Stimulated activated CD8-positive, alpha-beta memory T cell treated with anti-CD3 and anti-CD28 coated beads, Interleukin-7, amount 100 ng/mL, for 1 hour (primary cell): ENCODE measurements around the gene IL1RAP.

Experiments
- DNase-seq, 2 donors: peaks; one replicate each; pipeline ENCODE4 v3.0.0-alpha.2; 2020; ENCODE audit warnings: low read depth in 2 of 2

The IL1RAP gene

DNA sequence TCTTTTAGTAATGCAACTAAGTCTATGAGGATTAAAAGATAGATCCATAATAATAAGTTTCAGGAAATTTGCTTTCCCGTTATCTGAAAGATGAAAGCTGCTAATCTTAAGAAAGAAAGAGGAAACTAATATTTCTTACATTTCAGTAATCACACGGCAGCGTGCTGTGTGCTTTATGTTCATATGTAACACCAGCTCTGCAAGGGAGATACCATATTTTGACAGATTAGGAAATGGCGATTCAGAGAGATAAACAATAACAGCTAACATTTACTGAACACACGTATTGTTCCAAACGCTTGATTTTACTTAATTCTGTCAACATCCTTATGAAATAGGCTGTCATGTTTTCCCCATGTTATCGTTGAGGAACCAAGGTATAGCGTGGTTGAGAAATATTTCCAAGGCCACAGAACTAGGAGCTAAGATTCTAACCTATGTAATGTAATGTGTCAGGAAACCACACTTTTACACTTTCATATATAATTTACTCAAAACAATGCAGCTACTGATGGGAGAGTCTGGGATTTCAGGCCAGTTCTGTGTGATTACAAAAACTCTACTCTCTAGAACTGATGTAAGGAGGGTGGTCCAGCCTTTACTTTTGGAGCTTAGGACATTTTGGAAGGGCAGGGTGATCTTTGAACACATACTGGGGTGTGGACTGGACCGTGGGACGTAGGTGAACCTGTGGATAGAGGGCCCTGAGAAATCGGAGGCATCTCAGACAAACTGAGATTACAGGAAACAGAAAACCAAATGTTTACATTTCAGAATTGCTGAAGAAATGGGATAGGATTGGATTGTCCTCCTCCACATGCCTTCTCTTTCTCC lies 100.6 kb downstream of the IL1RAP start:
- DNase-seq = no peak

DNA sequence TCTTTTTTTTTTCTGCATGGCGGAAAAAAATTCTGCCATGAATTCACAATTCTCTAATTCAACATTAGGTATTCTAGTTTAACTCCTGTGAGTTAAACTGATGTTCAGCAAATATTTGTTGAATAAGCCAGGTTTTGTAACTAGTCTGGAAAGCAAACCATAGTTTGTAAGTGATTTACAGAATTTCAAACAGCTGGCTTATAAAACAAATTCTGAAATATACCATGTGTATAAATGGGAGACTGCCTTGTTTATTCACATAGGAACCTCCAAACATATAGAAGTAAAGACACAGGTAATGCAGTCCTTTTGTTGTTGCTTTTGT lies 101.1 kb downstream of the IL1RAP start:
- DNase-seq = no peak

DNA sequence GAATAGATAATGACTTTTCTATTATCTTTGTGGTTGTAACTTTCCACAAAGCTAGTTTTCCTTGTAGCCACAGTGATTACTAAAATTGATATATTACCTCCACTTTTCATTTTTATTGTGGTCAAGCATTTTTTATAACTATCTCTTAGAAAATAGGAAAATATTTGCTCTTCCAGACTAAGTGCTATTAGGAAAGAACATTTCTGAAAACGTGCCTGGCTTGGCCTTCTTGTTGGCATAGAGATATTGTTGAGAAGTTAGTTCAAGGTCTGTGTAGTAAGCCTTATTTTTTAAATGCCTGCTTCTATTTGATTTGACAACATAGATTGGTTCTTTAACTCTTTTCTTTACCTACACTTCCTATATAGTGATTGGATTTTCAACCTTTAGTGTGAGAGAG lies 101.7 kb downstream of the IL1RAP start:
- no peak for DNase-seq

DNA sequence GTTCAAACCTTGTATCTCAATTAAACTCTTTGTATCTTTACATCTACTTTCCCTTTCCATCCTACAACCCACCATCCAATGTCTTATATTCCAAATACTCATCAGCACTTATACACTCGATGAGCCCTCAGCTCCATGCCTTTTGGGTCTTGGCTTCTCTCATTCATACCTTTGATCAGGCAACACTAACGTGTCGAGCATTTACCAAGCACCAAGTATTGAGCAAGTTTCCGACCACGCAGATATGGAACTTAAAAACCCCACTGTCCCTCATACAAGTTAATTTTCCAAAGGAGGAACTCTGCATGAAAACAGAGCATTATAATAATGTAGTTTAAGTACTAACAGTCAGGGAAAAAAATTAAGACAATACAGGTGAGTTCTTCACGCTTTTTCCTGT lies 102.8 kb downstream of the IL1RAP start:
- DNase-seq = no peak

DNA sequence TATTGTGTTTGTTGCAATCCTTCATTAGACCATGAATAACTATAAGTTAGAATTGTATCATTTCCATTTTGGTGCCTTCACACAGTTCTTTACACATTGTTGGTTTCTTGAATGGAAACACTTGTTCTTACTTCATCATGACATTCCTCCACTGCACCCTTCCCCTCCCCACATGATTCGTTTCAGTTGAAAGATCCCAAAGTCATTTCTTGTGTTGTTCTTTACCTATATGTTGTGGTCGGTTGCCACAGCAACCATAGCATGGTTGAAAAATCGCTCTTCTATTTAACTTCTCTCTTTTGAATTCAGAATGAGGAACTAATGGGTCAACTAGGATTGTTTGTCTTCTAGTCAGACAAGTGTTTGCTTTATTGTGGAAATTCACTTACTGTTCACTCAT lies 103.3 kb downstream of the IL1RAP start:
- no peak for DNase-seq

DNA sequence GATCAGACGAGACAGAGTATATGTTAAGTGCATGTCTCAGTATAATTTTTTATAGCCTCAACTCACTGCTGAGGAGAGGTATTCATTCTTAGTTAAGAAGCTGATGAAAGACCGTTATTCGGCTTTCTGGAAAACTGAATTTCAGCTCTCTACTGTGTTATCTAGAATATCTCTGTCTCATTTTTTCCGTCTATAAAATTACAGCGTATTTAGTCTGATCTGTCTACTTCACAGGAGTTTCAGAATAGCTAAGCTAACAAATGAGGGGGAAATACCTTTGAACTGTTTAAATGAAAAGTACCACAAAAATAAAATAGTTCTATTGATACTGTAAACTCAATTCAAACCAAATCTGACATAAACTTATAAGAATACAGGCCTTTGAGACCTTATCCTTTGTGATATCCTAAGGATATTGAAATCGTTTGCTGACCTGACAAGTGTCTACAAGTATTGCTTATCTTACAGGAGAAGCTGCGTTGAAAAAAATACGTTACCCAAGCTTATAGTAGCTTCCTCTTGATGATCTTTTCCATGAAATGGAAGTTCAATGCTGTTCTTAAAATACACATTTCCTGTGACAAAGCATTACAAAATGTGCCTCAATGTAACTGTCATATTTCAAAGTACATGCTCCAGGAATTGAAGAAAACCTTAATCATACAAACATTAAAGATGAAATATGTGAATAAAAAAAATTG lies 104.6 kb downstream of the IL1RAP start:
- no peak for DNase-seq

DNA sequence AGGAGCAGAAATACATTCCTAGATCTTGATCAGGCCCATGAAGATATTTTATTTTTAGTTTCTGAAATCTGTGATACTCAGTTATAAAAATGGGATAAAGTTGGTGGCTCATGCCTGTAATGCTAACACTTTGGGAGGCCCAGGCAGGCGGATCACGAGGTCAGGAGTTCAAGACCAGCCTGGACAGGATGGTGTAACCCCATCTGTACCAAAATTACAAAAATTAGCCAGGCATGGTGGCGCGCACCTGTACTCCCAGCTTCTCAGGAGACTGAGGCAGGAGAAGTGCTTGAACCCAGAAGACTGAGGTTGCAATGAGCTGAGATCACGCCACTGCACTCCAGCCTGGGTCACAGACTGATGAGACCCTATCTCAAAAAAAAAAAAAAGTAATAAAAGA lies 105.5 kb downstream of the IL1RAP start:
- no peak for DNase-seq

DNA sequence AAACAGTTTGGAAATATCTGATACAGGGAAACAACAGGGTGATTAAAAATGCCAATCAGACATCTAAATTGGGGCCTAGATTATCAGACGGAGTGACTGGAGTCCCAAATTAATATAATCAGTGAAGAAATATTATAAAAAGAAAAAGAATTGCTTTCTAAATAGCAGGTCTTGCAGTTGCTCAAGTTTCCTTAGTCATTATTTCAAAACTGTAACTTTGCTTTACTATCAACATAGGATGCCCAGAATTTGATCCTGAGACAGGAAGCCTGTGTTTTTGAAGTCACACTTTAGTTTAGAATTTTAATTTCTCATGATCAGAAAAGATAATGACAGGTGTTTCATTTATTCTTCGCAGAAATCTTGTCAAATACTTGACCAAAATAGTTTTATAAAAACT lies 105.9 kb downstream of the IL1RAP start:
- no peak for DNase-seq

DNA sequence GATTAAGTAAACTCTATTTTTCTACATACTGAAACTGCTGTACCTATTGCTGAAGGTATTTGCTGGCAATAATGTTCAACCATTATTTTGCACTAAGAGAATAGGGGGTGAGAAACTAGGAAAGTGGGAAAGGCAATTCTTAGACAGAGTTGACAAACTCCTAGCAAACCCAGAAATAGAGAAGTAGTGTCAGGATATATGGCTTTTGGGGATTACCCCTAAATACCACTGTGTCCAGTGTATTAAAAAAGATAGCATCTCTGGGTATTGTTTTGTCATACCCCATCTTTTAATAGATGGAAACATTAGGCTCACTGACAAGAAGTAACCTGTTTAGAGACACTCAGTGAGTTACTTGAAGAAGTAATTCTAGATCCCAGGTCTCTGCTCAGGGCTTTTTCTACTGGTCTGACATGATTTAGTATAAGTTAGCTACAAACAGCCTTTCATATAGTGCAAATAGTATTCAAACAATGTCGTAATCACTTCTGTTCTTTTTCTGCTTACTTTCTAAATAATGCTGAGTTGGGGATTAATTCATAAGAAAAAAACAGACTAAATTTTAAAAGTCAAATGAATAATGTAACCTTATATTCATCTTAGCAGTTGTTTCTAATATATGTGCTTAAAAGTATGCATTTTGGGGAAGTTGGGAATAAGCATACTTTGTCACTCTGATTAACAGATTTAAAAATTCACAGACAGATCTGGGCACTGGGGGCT lies 107.2 kb downstream of the IL1RAP start:
- DNase-seq = no peak

DNA sequence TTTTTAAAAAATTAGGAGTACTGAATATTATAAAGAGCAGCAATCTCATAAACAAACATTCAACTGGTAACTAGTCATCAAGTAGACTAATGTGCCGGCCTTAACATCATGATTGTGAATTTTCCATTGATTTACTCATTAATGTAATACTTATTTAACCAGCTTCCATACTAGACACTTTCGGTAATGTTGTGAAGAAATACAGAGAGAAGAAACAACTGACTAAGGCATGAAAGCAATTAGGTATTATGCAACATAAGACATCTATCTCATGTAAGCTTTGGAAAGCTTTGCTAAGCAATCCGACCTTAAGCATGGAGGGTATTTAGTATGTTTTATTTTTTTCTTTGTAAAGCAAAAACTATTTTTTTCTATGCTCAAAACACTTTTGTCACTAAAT lies 108.0 kb downstream of the IL1RAP start:
- DNase-seq = no peak

DNA sequence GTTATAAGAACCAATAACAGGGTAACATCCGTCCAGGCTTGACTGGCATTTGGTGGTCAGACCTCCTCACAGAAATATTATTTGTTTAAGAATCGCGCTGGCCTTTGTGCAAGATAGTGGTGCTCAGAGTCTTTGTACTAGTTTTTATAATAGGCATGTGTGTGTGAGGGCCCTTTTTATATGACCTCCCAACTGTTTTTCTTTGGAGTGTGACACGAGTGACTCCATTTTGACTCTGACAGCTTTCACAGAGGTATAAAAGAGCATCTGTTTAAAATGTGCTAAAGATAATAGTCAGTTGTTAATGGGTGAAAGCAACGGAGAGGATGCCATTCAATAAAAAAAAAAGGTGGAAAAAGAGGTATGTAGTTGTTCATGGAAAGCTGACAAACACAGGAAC lies 110.4 kb downstream of the IL1RAP start:
- no peak for DNase-seq

DNA sequence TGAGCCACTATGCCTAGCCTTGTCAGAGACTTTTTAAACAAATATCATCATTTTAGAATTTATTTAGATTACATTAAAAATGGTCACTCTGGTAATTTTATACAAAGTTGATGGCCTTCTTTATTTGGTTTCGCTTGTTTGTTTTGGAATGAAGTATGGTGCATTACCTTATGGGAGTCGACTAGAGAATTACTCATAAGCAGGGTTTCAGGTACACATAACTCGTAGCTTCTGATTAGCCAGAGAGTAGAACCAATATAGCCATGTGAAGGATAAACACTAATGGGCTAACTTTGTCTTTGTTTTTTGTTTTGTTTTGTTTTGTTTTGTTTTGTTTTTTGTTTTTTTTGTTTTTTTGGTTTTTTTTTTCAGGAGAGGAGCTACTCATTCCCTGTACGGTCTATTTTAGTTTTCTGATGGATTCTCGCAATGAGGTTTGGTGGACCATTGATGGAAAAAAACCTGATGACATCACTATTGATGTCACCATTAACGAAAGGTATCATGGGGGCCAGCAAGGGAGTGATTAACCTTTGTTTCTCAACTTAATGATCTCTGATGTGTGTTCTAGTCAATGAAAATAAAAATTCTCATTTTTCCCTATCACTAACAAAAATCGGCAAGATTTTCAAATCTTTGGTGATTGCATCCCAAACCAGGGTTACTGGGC lies 113.2 kb downstream of the IL1RAP start:
- DNase-seq = no peak

DNA sequence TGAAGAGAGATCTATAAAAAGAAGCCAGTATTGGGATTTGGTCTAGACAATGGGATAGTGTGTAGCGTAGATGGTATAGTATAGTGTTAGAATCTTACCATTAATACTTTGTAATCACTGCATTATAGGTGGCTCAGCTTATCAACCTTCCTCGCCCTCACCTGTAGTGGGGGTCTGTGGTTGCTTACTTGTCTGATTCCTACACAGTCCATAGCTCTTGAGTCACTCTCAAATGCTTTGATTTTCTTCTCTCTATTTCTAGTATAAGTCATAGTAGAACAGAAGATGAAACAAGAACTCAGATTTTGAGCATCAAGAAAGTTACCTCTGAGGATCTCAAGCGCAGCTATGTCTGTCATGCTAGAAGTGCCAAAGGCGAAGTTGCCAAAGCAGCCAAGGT lies 115.2 kb downstream of the IL1RAP start:
- DNase-seq = no peak

DNA sequence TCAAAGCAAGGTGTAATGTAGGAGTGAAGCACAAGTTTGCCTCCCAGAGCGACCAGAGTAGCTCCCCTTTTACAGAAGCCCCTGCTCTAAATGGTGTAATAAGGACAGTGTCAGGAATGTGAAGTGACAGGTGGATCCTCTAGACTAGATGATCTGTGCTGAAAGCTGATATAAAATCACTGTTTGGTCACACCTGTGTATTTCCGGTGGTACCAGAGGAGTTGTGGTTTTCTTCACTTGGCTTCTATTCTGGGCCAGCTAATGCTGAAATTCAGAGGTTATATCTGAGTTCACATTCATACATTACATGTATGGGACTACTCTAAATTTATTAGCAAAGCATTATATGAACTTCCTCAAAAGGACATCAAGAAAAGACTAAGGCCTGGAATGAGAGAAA lies 117.4 kb downstream of the IL1RAP start:
- DNase-seq = no peak

DNA sequence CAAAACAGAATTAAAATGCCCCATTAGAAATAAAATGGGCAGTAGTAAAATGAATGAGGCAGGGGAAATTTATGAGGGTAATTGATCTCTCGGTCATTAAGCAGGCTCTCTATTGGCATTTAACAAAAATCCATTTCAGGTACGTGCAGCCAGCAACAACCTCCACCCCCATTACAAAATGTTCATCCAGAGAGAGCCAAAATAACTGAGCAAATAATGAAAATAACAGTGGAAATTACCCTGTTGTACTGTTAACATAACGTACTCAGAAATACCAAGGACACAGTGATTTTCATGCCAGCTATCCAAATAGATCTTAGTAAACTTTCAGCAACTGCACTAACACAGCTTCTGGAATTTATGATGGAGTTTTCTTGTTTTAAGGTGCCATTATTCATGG lies 127.7 kb downstream of the IL1RAP start:
- no peak for DNase-seq

DNA sequence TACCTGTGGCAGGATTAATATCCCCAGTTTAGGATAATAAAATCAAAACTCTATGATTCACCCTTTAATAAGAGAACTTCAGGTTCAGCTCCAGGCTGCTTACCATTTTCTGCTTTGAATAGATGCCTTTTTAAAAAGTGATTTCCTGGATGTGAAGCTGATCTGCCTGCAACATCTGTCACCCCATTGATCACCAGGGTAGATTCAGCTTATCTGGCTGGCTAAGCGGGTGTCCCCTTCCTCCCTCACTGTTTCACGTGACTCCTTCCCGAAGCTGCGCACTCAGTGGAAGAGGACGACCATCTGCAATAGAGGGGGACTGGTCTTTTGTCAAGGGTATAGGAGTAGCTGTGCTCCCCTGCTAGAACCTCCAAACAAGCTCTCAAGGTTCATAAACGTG lies 128.1 kb downstream of the IL1RAP start:
- no peak for DNase-seq

DNA sequence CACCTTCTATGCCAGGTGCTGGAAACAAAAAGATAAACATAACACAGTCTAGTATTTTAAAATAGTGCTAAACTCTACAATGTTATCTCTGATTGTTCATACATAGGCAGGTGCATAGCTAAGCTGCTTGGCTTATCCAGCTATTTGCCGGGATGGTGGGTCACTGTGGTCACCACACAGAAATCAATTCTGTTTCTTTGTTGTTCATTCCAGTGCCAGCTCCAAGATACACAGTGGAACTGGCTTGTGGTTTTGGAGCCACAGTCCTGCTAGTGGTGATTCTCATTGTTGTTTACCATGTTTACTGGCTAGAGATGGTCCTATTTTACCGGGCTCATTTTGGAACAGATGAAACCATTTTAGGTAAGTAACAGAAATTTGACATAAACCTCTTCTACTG lies 130.2 kb downstream of the IL1RAP start:
- no peak for DNase-seq

DNA sequence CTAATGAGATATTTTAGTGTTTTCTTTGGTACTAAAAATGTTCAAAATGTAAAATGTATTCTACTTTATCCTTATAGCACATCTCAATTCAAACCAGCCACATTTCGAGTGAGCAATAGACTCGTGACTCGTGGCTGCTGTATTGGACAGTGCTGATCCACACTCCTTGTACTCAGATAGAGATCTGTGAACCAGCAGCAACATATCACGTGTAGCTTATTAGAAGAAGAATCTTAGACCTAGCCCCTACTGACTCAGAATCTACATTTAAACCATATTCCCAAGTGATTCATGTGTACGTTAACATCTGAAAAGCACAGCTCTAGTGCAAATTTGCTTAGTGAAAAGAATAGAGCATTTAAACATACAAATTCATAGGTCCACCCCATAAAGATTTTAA lies 130.9 kb downstream of the IL1RAP start:
- DNase-seq = no peak

DNA sequence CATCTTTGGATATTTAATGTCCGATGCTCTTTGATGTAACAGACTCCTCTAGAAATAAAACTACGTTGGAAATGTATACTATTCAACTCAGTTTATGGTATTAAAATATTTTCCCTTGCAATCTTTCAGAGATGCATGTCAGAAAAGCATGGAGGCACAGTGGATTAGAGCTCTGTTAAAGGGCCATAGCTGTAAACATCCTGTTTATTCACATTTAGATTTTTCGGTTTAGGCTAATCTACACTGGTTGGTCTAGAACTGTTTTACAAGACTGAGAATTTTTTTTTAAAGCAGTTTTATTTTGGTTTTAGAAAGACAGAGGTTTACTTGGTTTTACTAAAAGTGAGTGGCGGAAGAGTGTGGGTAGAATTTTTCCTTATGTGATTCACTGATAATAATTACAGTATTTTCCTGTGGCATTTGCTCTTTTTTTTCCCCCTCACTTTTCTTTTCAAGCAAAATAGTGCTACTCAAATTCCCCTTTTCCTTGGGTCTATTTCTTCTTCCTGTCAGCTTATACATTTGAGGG lies 132.1 kb downstream of the IL1RAP start:
- no peak for DNase-seq

DNA sequence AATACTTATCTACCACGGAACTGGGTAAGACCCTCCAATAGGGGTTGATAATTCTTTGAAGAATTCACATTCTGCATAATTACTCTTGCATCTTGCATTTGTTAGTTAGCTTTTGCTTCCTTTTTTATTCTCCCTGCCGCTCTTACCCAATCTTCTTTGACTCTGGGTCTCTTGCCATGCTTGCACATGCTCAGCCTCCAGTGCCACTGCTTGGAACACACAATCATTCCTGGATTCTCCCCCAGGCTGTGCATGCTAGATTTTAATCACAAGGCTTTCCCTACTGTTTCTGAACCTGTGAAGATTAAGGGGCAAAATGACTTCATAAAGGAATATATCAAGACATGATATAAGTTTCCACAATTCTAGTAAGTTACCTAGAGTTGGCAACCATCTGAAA lies 133.1 kb downstream of the IL1RAP start:
- no peak for DNase-seq

DNA sequence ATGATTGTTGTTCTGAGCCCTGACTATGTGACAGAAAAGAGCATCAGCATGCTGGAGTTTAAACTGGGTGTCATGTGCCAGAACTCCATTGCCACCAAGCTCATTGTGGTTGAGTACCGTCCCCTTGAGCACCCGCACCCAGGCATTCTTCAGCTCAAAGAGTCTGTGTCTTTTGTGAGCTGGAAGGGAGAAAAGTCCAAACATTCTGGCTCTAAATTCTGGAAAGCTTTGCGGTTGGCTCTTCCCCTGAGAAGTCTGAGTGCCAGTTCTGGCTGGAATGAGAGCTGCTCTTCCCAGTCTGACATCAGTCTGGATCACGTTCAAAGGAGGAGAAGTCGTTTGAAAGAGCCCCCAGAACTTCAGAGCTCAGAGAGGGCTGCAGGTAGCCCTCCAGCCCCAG lies 142.0 kb downstream of the IL1RAP start:
- DNase-seq = no peak

DNA sequence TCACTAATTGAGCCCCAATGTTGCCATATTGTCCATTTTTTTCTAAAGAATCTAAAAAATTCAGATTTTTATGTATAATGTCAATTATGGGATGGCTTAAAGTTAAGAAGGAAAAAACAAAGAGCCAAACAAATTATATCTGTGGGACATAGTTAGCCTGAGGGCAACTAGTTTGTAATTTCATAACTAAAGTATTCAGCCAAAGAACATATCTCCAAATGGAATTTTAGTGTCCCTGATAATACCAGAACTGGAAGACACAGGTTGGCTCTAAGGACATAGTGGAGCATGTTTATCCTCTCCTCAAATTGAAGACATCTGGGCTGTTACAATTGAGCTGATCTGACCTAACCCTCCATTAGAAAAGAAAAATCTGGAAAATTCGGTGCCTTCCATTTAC lies 144.2 kb downstream of the IL1RAP start:
- DNase-seq = no peak
